Measurements from ENCODE around the gene CLDN11.

- TF ChIP-seq CTCF (IDR thresholded peaks at IDR 0.05; ENCODE audit: low read length) (no peak), EZH2 (IDR thresholded peaks at IDR 0.05; ENCODE audit: borderline replicate concordance, low read length) (no peak)
Observed at GRCh38 chr3:170405101-170405500, 13.6 kb upstream of the CLDN11 start.

Data from OCI-LY1 (cell line).